Lung (tissue), 13 donors: ENCODE data around the gene S100A8. TPM values are rescaled to one million over a fixed set of nuclear protein-coding genes. Genes with fewer than 3 reads are reported as not detected.

Experiments used
- ATAC-seq: fragments of 200-7000 bp; cut with Tn5 transposase; one replicate; pipeline ENCODE4 v1.9.1; 2020; ENCODE audit warnings: moderate number of reproducible peaks; ENCODE audit not compliant: insufficient read depth, low FRiP score
- DNase-seq, 3 donors: peaks; one replicate each; pipeline ENCODE4 v3.0.0-alpha.2; 2013 to 2017
- H3K27ac ChIP-seq, 2 donors: one replicate each; pipeline ENCODE4 v1.5.1; 2013; ENCODE audit warnings: mild to moderate bottlenecking in 2 of 2, moderate library complexity in 2 of 2, control low read depth in 1 of 2, inconsistent platforms in 1 of 2, low read depth in 1 of 2, low read length in 1 of 2
- H3K27me3 ChIP-seq, 3 donors: one replicate each; pipeline ENCODE4 v1.5.1; 2013; ENCODE audit warnings: low read length in 2 of 3; ENCODE audit not compliant: control insufficient read depth in 3 of 3, insufficient read depth in 3 of 3
- H3K36me3 ChIP-seq, 4 donors: one replicate each; pipeline ENCODE4 v1.5.1; 2013; ENCODE audit warnings: low read length in 4 of 4, mild to moderate bottlenecking in 1 of 4, moderate library complexity in 1 of 4; ENCODE audit not compliant: control insufficient read depth in 4 of 4, insufficient read depth in 4 of 4
- H3K4me1 ChIP-seq, 5 donors: one replicate each; pipeline ENCODE4 v1.5.1; 2013; ENCODE audit warnings: low read length in 5 of 5, mild to moderate bottlenecking in 2 of 5, moderate library complexity in 1 of 5; ENCODE audit not compliant: control insufficient read depth in 5 of 5, insufficient read depth in 5 of 5
- H3K4me3 ChIP-seq: one replicate; pipeline ENCODE4 v1.5.1; 2013; ENCODE audit warnings: mild to moderate bottlenecking, control low read depth, moderate library complexity
- H3K9ac ChIP-seq, 2 donors: one replicate each; pipeline ENCODE4 v1.5.1; 2013; ENCODE audit warnings: low read length in 2 of 2, control low read depth in 1 of 2; ENCODE audit not compliant: insufficient read depth in 1 of 2
- H3K9me3 ChIP-seq, 4 donors: one replicate each; pipeline ENCODE4 v1.5.1; 2013; ENCODE audit warnings: low read length in 3 of 4, mild to moderate bottlenecking in 1 of 4, moderate library complexity in 1 of 4; ENCODE audit not compliant: control insufficient read depth in 4 of 4, insufficient read depth in 3 of 4
- WGBS, 2 donors: extraction: QIAGEN DNeasy Blood & Tissue Kit; methylation state at CpG; one replicate each; pipeline ENCODE4 v1.1.7; 2013; 5-methylcytosine and 5-hydroxymethylcytosine counted together
- polyA plus RNA-seq, 2 donors: library from polyadenylated mRNA; stranded (reverse); fragments of 200-250 nt; gene quantifications; one replicate each; pipeline ENCODE4 v1.2.1, GENCODE V29; 2013
- small RNA-seq: library from RNA; depleted of rRNA; stranded (forward); fragments of <200 nt; gene quantifications from one replicate; pipeline ENCODE3, GENCODE V24; 2014; ENCODE audit warnings: low replicate concordance
- total RNA-seq, 2 donors: library from RNA; depleted of rRNA in 1 of 2; stranded (reverse); fragments of >200 nt in 1 of 2; gene quantifications; one replicate each; pipeline ENCODE4 v1.2.1, GENCODE V29; 2014 to 2021
- TF ChIP-seq, protein P1 (sequence below): IDR thresholded peaks from 2 replicates; pipeline ENCODE4 v1.5.1; 2012; ENCODE audit warnings: mild to moderate bottlenecking; ENCODE audit errors: control extremely low read depth, extremely low read depth
- donor health status: control.
- donor health status: control.
- donor health status: Bipolar disorder and iron deficiency.
- donor health status: healthy.
- donor health status: DM: yes; HTN: yes; CAD: no.

Gene S100A8
- total and polyA plus RNA-seq, 4 donors: 69.8 to 6,695 (median 589) TPM

DNA sequence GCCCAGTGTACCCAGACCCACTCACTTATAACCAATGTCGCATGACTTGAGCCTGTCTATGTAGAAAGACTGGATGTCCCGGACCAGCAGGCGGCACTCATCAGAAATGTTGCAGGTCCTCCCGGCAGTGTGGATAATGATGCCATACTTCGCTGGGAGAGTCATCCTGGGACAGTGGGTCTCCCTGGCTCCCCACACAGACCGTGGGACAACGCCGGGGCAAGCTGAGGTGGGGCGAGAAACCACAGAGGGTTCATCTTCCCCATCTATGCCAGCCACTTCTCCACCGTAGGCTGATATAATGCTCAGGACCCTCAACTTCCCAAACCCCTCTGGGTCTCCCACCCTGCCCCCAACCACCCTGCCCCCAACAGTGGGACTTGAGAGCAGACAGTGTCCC is 50.5 kb downstream of the S100A8 start:
- Histone ChIP-seq H3K9ac (no peak overlapping the region), H3K4me1 (peaks cover 0 to 8% (median 0%) of the 10 kb centered on the region in 5 donors), H3K36me3 (no peaks in the 10 kb centered on the region), H3K4me3 (no peak overlapping the region), H3K9me3 (no peaks in the 10 kb centered on the region), H3K27ac (no peak overlapping the region), H3K27me3 (peaks cover 0 to 3% (median 0%) of the 10 kb centered on the region in 3 donors)
- no peak for DNase-seq
- WGBS, 2 donors: 79 to 91% methylated on average over 10 of the region's 10 CpGs
- TF ChIP-seq, protein P1, sequence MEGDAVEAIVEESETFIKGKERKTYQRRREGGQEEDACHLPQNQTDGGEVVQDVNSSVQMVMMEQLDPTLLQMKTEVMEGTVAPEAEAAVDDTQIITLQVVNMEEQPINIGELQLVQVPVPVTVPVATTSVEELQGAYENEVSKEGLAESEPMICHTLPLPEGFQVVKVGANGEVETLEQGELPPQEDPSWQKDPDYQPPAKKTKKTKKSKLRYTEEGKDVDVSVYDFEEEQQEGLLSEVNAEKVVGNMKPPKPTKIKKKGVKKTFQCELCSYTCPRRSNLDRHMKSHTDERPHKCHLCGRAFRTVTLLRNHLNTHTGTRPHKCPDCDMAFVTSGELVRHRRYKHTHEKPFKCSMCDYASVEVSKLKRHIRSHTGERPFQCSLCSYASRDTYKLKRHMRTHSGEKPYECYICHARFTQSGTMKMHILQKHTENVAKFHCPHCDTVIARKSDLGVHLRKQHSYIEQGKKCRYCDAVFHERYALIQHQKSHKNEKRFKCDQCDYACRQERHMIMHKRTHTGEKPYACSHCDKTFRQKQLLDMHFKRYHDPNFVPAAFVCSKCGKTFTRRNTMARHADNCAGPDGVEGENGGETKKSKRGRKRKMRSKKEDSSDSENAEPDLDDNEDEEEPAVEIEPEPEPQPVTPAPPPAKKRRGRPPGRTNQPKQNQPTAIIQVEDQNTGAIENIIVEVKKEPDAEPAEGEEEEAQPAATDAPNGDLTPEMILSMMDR: no peak
- ATAC-seq: no peak

Small RNA genes within 50 kb of the gene (small RNA-seq; reads per million reads assigned to genes)
- gene S100A15A: not detected

Other genes with a start within 250 kb of the S100A8 start
- not detected for gene SPRR2G, start 240.2 kb downstream of the S100A8 start, total RNA-seq
- not detected for gene SPRR2G, start 240.2 kb downstream of the S100A8 start, polyA plus RNA-seq
- not detected for gene LELP1, start 187.6 kb downstream of the S100A8 start, total RNA-seq
- gene LELP1, start 187.6 kb downstream of the S100A8 start, polyA plus RNA-seq: not detected
- not detected for gene PRR9, start 173.5 kb downstream of the S100A8 start, total RNA-seq
- under 1 TPM in 1 of 2 donors, not detected in 1; 0.22 TPM for gene PRR9, start 173.5 kb downstream of the S100A8 start, polyA plus RNA-seq
- gene LORICRIN, start 131.4 kb downstream of the S100A8 start, total RNA-seq: not detected
- not detected for gene LORICRIN, start 131.4 kb downstream of the S100A8 start, polyA plus RNA-seq
- gene PGLYRP3, start 78.1 kb downstream of the S100A8 start, total RNA-seq: not detected
- gene PGLYRP3, start 78.1 kb downstream of the S100A8 start, polyA plus RNA-seq: not detected
- gene PGLYRP4, start 42.2 kb downstream of the S100A8 start, total RNA-seq: 1 to 10 TPM; 1.0 to 3.1 TPM
- gene PGLYRP4, start 42.2 kb downstream of the S100A8 start, polyA plus RNA-seq: 1 to 10 TPM in 1 of 2 donors, under 1 TPM in 1; 0.18 to 1.0 TPM
- 100 to 1,000 TPM; 394 to 769 TPM for gene S100A9, start 33.2 kb downstream of the S100A8 start, total RNA-seq
- gene S100A9, start 33.2 kb downstream of the S100A8 start, polyA plus RNA-seq: over 10,000 TPM in 1 of 2 donors, 100 to 1,000 TPM in 1; 550 to 16,342 TPM
- 10 to 100 TPM; 14.9 to 31.7 TPM for gene S100A12, start 15.5 kb downstream of the S100A8 start, total RNA-seq
- gene S100A12, start 15.5 kb downstream of the S100A8 start, polyA plus RNA-seq: 1,000 to 10,000 TPM in 1 of 2 donors, 10 to 100 TPM in 1; 43.9 to 1,191 TPM
- not detected for gene S100A7A, start 25.4 kb upstream of the S100A8 start, total RNA-seq
- not detected for gene S100A7A, start 25.4 kb upstream of the S100A8 start, polyA plus RNA-seq
- gene S100A7, start 69.6 kb upstream of the S100A8 start, total RNA-seq: not detected
- under 1 TPM in 1 of 2 donors, not detected in 1; 0.47 TPM for gene S100A7, start 69.6 kb upstream of the S100A8 start, polyA plus RNA-seq
- gene S100A6, start 144.9 kb upstream of the S100A8 start, total RNA-seq: 1,000 to 10,000 TPM in 1 of 2 donors, 100 to 1,000 TPM in 1; 165 to 1,591 TPM
- gene S100A6, start 144.9 kb upstream of the S100A8 start, polyA plus RNA-seq: over 10,000 TPM in 1 of 2 donors, 1,000 to 10,000 TPM in 1; 2,413 to 10,136 TPM
- under 1 TPM in 1 of 2 donors, not detected in 1; 0.31 TPM for gene S100A5, start 149.9 kb upstream of the S100A8 start, total RNA-seq
- gene S100A5, start 149.9 kb upstream of the S100A8 start, polyA plus RNA-seq: under 1 TPM; 0.31 to 0.32 TPM
- gene S100A4, start 154.7 kb upstream of the S100A8 start, total RNA-seq: 100 to 1,000 TPM in 1 of 2 donors, 10 to 100 TPM in 1; 44.0 to 665 TPM
- 1,000 to 10,000 TPM in 1 of 2 donors, 100 to 1,000 TPM in 1; 860 to 2,351 TPM for gene S100A4, start 154.7 kb upstream of the S100A8 start, polyA plus RNA-seq
- gene S100A3, start 158.2 kb upstream of the S100A8 start, total RNA-seq: 1 to 10 TPM; 3.0 to 5.4 TPM
- 1 to 10 TPM; 6.5 to 8.0 TPM for gene S100A3, start 158.2 kb upstream of the S100A8 start, polyA plus RNA-seq
- 10 to 100 TPM in 1 of 2 donors, 1 to 10 TPM in 1; 1.1 to 41.2 TPM for gene S100A2, start 174.8 kb upstream of the S100A8 start, total RNA-seq
- gene S100A2, start 174.8 kb upstream of the S100A8 start, polyA plus RNA-seq: 100 to 1,000 TPM in 1 of 2 donors, 10 to 100 TPM in 1; 68.4 to 261 TPM
- gene S100A16, start 222.1 kb upstream of the S100A8 start, total RNA-seq: 100 to 1,000 TPM in 1 of 2 donors, 10 to 100 TPM in 1; 70.6 to 119 TPM
- gene S100A16, start 222.1 kb upstream of the S100A8 start, polyA plus RNA-seq: 100 to 1,000 TPM; 162 to 182 TPM
- 100 to 1,000 TPM in 1 of 2 donors, 10 to 100 TPM in 1; 78.5 to 150 TPM for gene S100A14, start 225.3 kb upstream of the S100A8 start, total RNA-seq
- gene S100A14, start 225.3 kb upstream of the S100A8 start, polyA plus RNA-seq: 100 to 1,000 TPM; 157 to 326 TPM
- gene S100A13, start 236.4 kb upstream of the S100A8 start, total RNA-seq: 10 to 100 TPM; 36.2 to 92.1 TPM
- gene S100A13, start 236.4 kb upstream of the S100A8 start, polyA plus RNA-seq: 100 to 1,000 TPM in 1 of 2 donors, 10 to 100 TPM in 1; 80.9 to 168 TPM
- 1 to 10 TPM in 1 of 2 donors, not detected in 1; 1.8 TPM for gene S100A1, start 237.4 kb upstream of the S100A8 start, total RNA-seq
- under 1 TPM; 0.31 to 0.91 TPM for gene S100A1, start 237.4 kb upstream of the S100A8 start, polyA plus RNA-seq
- 10 to 100 TPM; 60.5 to 76.6 TPM for gene CHTOP, start 243.0 kb upstream of the S100A8 start, total RNA-seq
- 10 to 100 TPM; 51.2 to 56.3 TPM for gene CHTOP, start 243.0 kb upstream of the S100A8 start, polyA plus RNA-seq